ENCODE measurements around the gene ZNF44.

DNA sequence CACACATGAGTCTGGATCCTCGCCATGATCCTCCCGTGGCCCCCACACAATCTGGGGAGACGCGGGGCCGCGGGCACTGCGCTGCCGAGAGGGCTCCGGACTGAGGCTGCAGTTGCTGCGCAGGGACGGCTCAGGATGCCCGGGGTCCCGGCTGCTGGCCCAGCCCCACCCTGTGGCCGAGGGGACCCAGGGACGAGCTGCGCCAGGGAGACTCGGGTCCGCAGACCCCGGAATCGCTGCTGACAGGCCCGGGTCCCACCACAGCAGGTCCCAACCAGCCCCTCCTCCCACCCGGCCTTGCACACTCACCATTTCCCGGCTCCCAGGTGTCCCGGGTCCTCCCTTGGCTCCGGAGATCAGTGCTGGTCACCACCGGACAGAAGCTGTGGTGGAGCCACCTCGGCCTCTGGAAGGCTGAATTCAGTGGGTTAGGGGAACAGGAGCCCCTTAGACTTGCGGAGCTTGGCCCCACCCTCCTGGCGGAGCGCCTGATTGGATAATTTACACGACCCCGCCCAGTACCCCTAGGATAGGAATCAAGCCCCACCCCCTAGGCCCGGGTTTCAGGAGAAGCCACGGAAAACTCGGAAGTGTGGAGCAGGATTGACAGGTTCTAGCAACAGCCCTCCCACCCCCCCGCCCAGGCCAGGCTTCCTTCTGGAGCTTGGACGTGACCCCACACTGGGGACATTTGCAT, 57.4 kb downstream of the ZNF44 start:
- TF ChIP-seq CTCF (IDR thresholded peaks at IDR 0.05; ENCODE audit: low read length): no peak
- TF ChIP-seq EZH2 (IDR thresholded peaks at IDR 0.05; ENCODE audit: borderline replicate concordance, low read length): no peak

Data from OCI-LY1 (cell line).